ENCODE results near the gene TRIM43.
"Not testable (repeated sequence)": the region's sequence is repeated elsewhere in the genome, so short reads cannot be mapped to it uniquely, and the experiment has no call there.

The TRIM43 gene

GRCh38 chr2:95591701-95592100 is at the start of gene TRIM43:
TRIM43 (plus strand) TSS chr2:95592001; CDS start chr2:95594024, 2,023 bp downstream.
- H3K9me3 Mint-ChIP-seq (ENCODE audit: low read depth); H3K4me3 Mint-ChIP-seq; H3K4me1 Mint-ChIP-seq (ENCODE audit: low read depth): not testable (repeated sequence)

GRCh38 chr2:95551055-95551568 is 40.7 kb upstream of the TRIM43 start:
- Mint-ChIP-seq H3K27ac (no peak overlapping the region), H3K36me3 (no peaks in the 10 kb centered on the region), H3K9me3 (ENCODE audit: low read depth) (no peaks in the 10 kb centered on the region), H3K4me1 (ENCODE audit: low read depth) (no peaks in the 10 kb centered on the region), H3K4me3 (no peak overlapping the region), H3K27me3 (peaks cover 10% of the 10 kb centered on the region)

More at GRCh38 chr2:95591701-95592100, at the start of gene TRIM43:
- H3K27ac Mint-ChIP-seq, H3K36me3 Mint-ChIP-seq, H3K27me3 Mint-ChIP-seq: not testable (repeated sequence)

- Mint-ChIP-seq H3K9me3 (ENCODE audit: low read depth) (no peaks in the 10 kb centered on the region), H3K27me3 (peaks cover 12% of the 10 kb centered on the region), H3K4me1 (ENCODE audit: low read depth) (no peaks in the 10 kb centered on the region), H3K27ac (no peak overlapping the region), H3K36me3 (no peaks in the 10 kb centered on the region), H3K4me3 (no peak overlapping the region)
Measured at GRCh38 chr2:95552911-95553310, 38.9 kb upstream of the TRIM43 start.

GRCh38 chr2:95569170-95569569 is 22.6 kb upstream of the TRIM43 start:
- Mint-ChIP-seq H3K4me3 (no peak overlapping the region), H3K27me3 (peaks cover 29% of the 10 kb centered on the region), H3K4me1 (ENCODE audit: low read depth) (no peaks in the 10 kb centered on the region), H3K27ac (no peak overlapping the region), H3K36me3 (no peaks in the 10 kb centered on the region), H3K9me3 (ENCODE audit: low read depth) (no peaks in the 10 kb centered on the region)

GRCh38 chr2:95573866-95574265 is 17.9 kb upstream of the TRIM43 start:
- peaks cover 15% of the 10 kb centered on the region for H3K27me3 Mint-ChIP-seq
- no peaks in the 10 kb centered on the region for H3K9me3 Mint-ChIP-seq (ENCODE audit: low read depth)
- no peak overlapping the region for H3K27ac Mint-ChIP-seq
- no peaks in the 10 kb centered on the region for H3K4me1 Mint-ChIP-seq (ENCODE audit: low read depth)
- no peak overlapping the region for H3K4me3 Mint-ChIP-seq
- H3K36me3 Mint-ChIP-seq, result no peaks in the 10 kb centered on the region

GRCh38 chr2:95574506-95574905 is 17.3 kb upstream of the TRIM43 start:
- no peaks in the 10 kb centered on the region for H3K36me3 Mint-ChIP-seq
- no peak overlapping the region for H3K4me3 Mint-ChIP-seq
- no peaks in the 10 kb centered on the region for H3K9me3 Mint-ChIP-seq (ENCODE audit: low read depth)
- H3K4me1 Mint-ChIP-seq (ENCODE audit: low read depth), result no peaks in the 10 kb centered on the region
- H3K27ac Mint-ChIP-seq, result no peak overlapping the region
- H3K27me3 Mint-ChIP-seq, result peaks cover 13% of the 10 kb centered on the region

- H3K9me3 Mint-ChIP-seq (ENCODE audit: low read depth), result no peaks in the 10 kb centered on the region
- H3K27me3 Mint-ChIP-seq, result peaks cover 4% of the 10 kb centered on the region
- H3K27ac Mint-ChIP-seq, result no peak overlapping the region
- no peak overlapping the region for H3K4me3 Mint-ChIP-seq
- H3K36me3 Mint-ChIP-seq, result no peaks in the 10 kb centered on the region
- H3K4me1 Mint-ChIP-seq (ENCODE audit: low read depth), result no peaks in the 10 kb centered on the region
Measured at GRCh38 chr2:95575857-95576256, 15.9 kb upstream of the TRIM43 start.

- no peak overlapping the region for H3K4me3 Mint-ChIP-seq
- no peaks in the 10 kb centered on the region for H3K36me3 Mint-ChIP-seq
- no peaks in the 10 kb centered on the region for H3K9me3 Mint-ChIP-seq (ENCODE audit: low read depth)
- peaks cover 3% of the 10 kb centered on the region for H3K27me3 Mint-ChIP-seq
- no peak overlapping the region for H3K27ac Mint-ChIP-seq
- H3K4me1 Mint-ChIP-seq (ENCODE audit: low read depth), result no peaks in the 10 kb centered on the region
Measured at GRCh38 chr2:95578539-95578938, 13.3 kb upstream of the TRIM43 start.

- not testable (repeated sequence) for H3K27ac Mint-ChIP-seq; H3K4me3 Mint-ChIP-seq; H3K4me1 Mint-ChIP-seq (ENCODE audit: low read depth); H3K36me3 Mint-ChIP-seq; H3K27me3 Mint-ChIP-seq; H3K9me3 Mint-ChIP-seq (ENCODE audit: low read depth)
Measured at GRCh38 chr2:95583545-95583944, 8.3 kb upstream of the TRIM43 start.

GRCh38 chr2:95584321-95584720 is 7.5 kb upstream of the TRIM43 start:
- H3K27me3 Mint-ChIP-seq; H3K36me3 Mint-ChIP-seq; H3K9me3 Mint-ChIP-seq (ENCODE audit: low read depth); H3K4me3 Mint-ChIP-seq; H3K4me1 Mint-ChIP-seq (ENCODE audit: low read depth); H3K27ac Mint-ChIP-seq: not testable (repeated sequence)

- H3K27ac Mint-ChIP-seq; H3K4me1 Mint-ChIP-seq (ENCODE audit: low read depth); H3K4me3 Mint-ChIP-seq; H3K9me3 Mint-ChIP-seq (ENCODE audit: low read depth); H3K27me3 Mint-ChIP-seq; H3K36me3 Mint-ChIP-seq: not testable (repeated sequence)
Measured at GRCh38 chr2:95589777-95590536, 1.8 kb upstream of the TRIM43 start.

GRCh38 chr2:95592973-95593372 is 1.2 kb downstream of the TRIM43 start:
- not testable (repeated sequence) for H3K36me3 Mint-ChIP-seq; H3K4me1 Mint-ChIP-seq (ENCODE audit: low read depth); H3K27ac Mint-ChIP-seq; H3K27me3 Mint-ChIP-seq; H3K9me3 Mint-ChIP-seq (ENCODE audit: low read depth); H3K4me3 Mint-ChIP-seq

GRCh38 chr2:95595012-95595411 is 3.2 kb downstream of the TRIM43 start:
- H3K27ac Mint-ChIP-seq; H3K9me3 Mint-ChIP-seq (ENCODE audit: low read depth); H3K4me3 Mint-ChIP-seq; H3K4me1 Mint-ChIP-seq (ENCODE audit: low read depth); H3K27me3 Mint-ChIP-seq; H3K36me3 Mint-ChIP-seq: not testable (repeated sequence)

- H3K36me3 Mint-ChIP-seq; H3K27me3 Mint-ChIP-seq; H3K4me1 Mint-ChIP-seq (ENCODE audit: low read depth); H3K27ac Mint-ChIP-seq; H3K9me3 Mint-ChIP-seq (ENCODE audit: low read depth); H3K4me3 Mint-ChIP-seq: not testable (repeated sequence)
Measured at GRCh38 chr2:95601301-95601700, 9.5 kb downstream of the TRIM43 start.

- not testable (repeated sequence) for H3K4me1 Mint-ChIP-seq (ENCODE audit: low read depth); H3K4me3 Mint-ChIP-seq; H3K27me3 Mint-ChIP-seq; H3K36me3 Mint-ChIP-seq; H3K9me3 Mint-ChIP-seq (ENCODE audit: low read depth); H3K27ac Mint-ChIP-seq
Measured at GRCh38 chr2:95602146-95602545, 10.3 kb downstream of the TRIM43 start.

- H3K27me3 Mint-ChIP-seq; H3K4me3 Mint-ChIP-seq; H3K36me3 Mint-ChIP-seq; H3K27ac Mint-ChIP-seq; H3K4me1 Mint-ChIP-seq (ENCODE audit: low read depth); H3K9me3 Mint-ChIP-seq (ENCODE audit: low read depth): not testable (repeated sequence)
Measured at GRCh38 chr2:95608356-95608755, 16.6 kb downstream of the TRIM43 start.
